Measurements from ENCODE around the gene TCF15.
"Not testable (repeated sequence)": the region's sequence is repeated elsewhere in the genome, so short reads cannot be mapped to it uniquely, and the experiment has no call there.

TCF15 gene

GRCh38 chr20:642013-642397 is 31.9 kb upstream of the TCF15 start:
- not testable (repeated sequence) for DNase-seq (ENCODE audit: low read depth)

- no peak for DNase-seq (ENCODE audit: low read depth)
Measured at GRCh38 chr20:641516-641875, 31.4 kb upstream of the TCF15 start.

- no peak for DNase-seq (ENCODE audit: low read depth)
Measured at GRCh38 chr20:640674-641515, 30.8 kb upstream of the TCF15 start.

- DNase-seq (ENCODE audit: low read depth), result no peak
Measured at GRCh38 chr20:638579-638978, 28.5 kb upstream of the TCF15 start.

DNA sequence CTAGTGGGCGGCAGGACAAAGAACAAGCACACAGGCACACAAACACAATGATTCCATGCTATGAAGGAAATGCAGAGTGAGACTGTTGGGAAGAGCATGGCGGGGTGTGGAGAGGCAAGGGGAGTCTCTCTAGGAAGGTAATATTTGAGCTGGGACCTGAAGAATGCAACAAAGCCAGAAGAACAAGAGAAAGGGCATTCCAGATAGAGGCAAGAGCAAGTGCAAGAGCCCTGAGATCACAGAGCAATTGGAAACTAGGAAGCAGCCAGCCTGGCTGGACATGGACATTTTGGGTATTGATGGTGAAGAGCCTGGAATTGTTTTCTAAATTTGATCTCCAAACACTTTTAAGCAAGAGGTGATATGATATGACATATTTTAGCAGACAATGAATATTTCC is 27.4 kb upstream of the TCF15 start:
- no peak for DNase-seq (ENCODE audit: low read depth)

- no peak for DNase-seq (ENCODE audit: low read depth)
Measured at GRCh38 chr20:635893-636338, 25.8 kb upstream of the TCF15 start.

GRCh38 chr20:635028-635892 is 25.2 kb upstream of the TCF15 start:
- no peak for DNase-seq (ENCODE audit: low read depth)

DNA sequence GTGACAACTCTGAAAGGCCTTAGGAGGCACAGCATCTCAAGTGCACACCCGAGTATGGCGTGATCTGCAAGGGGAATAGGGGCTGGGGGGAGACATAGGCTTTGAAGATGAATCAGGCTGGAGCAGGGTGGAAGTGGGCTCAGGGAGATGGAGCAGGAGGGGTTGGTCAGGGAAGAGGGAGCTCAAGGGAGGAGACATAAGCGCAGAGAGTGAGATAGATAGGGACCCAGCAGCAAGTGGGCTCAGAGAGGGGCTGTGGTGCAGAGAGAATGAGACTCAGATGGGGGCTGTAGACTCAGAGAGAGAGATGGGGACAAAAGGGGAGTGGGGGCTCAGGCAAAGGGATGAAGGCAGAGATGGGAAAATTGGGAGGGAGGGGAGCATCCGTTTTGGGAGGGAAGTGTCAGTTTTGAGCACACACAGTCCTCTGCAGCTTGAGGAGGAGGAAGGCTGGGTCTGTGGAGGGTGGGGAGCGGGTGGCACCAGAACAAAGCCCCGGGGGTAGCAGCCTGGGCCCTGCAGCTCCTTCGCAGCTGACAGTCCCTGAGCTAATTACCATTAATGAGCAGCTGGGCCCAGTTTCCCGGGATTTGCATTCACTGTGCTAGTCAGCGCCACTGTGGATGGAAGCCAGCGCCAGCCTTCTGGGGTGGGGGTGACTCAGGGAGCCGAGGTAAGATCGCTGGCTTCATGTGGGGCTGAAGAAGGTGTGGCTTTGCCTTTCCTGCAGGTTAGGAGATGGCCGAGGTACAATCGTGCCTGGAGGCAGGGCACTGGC is 24.2 kb upstream of the TCF15 start:
- DNase-seq (ENCODE audit: low read depth), result no peak

DNA sequence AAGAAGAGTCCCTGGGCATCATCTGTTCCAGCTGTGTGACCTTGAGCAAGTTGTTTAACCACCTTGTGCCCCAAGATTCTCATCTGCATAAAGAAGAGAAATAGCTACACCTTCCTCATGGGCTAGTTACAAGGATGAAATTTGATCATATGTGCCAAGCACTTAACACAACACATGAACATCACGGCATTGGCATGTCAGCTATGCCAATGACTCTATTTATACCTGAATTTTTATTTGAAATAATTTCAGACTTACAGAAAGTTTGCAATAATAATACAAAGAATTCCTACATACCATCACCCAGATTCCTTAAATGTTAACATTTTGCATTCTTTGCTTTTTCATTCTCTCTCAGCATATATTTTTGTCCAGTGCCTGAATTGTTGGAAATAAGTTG is 21.0 kb upstream of the TCF15 start:
- DNase-seq (ENCODE audit: low read depth), result no peak

DNA sequence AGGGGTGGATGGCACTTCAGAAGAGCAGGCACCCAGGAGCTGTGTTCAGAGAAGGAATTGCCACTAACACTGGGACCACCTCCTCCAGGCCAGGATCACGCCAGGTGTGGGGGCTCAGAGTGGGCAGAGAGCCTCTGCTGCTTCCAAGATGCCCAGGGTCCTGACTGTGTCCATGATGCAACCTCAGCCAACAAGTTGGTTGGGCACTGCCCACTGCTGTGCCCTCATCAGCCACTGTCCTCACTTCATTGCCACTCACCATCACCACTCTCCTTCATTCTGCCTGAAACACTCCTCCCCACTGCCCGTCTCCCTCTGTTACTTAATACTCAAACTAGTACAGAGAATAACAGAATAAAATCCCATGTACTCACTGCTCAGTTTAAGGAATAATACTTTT is 16.5 kb upstream of the TCF15 start:
- DNase-seq (ENCODE audit: low read depth), result no peak

- DNase-seq (ENCODE audit: low read depth), result no peak
Measured at GRCh38 chr20:625360-625932, 15.3 kb upstream of the TCF15 start.

GRCh38 chr20:623704-624103 is 13.6 kb upstream of the TCF15 start:
- DNase-seq (ENCODE audit: low read depth), result no peak

DNA sequence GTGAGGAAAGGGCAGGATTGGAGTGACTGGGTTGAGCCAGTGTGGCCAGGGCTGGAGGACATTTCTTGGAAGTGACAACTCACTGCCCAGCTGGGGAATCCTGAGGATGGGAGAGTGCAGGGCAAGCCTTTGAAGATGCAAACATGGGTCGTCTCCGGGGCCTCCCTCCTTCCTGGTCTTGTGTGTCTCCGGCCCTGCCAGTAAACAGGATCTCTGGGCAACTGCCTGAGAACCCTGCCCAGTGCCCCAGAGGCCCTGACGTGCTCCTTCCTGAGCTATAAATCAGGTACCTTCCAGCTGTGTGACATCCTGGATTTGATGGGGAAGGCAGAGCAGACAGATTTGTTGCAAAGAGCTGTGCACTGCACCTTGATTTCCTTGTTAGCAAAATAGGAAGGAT is 12.9 kb upstream of the TCF15 start:
- no peak for DNase-seq (ENCODE audit: low read depth)

- no peak for DNase-seq (ENCODE audit: low read depth)
Measured at GRCh38 chr20:622161-622560, 12.1 kb upstream of the TCF15 start.

DNA sequence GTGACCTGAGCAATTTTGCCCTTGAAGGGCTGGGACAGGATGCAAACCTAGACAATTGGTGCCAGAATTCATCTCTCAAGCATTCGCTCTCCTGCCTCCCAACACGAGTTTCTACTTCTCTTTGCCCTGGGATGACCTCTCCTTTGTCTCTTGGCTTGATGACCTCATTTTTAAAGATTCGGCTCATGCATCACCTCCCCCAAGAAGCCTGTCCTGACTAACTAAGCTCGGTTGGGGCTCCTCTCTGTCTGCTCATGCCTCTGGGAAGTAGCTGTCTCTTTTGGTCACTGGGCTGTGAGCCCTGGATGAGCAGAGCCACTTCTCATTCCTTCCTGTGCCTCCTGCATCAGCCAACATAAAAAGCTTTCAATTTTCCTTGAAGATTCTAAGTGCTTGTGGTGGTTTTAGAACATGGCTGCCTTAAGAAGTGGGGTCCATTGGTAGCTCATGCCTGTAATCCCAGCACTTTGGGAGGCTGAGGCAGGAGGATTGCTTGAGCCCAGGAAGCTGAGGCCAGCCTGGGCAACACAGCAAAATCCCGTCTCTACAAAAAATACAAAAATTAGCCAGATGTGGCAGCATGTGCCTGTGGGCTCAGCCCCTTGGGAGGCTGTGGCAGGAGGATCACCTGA is 11.1 kb upstream of the TCF15 start:
- DNase-seq (ENCODE audit: low read depth), result no peak

DNA sequence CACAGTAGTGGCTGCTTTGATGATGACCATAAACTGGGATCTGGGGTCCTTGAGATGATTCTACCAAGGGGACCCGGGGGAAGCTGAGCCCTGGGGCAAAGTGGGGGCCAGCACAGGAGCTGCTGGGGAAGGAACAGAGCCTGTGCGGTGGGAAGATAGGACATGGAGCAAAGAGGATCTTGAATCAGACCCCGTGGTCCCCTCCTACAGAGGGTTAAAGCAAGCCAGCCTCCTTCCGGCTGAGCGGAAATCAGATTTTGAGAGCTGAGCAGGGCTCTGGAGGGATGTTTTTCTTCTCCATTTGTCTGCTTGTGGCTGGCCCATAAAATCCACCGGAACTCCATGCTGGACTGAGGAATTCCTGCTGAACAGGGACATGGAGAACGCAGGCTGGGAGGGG is 10.1 kb upstream of the TCF15 start:
- DNase-seq (ENCODE audit: low read depth), result no peak

DNA sequence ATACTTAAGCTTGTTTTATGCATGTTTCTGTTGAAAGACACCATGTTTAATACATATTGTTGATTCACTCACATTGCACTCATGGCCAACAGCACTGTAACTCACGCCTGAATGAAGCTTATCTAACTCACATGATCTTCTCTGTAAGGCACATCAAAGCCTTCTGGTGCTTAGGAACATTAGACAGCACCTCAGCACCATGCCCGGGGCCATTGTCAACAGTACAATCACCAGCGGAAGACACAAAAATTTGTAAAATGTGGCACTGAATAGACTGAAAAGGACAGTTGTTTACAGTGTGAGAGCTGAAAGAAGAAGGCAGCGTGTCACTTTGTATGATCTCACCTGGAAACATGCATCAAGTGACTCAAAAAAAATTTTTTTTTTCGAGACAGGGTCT is 8.9 kb upstream of the TCF15 start:
- DNase-seq (ENCODE audit: low read depth), result no peak

GRCh38 chr20:617934-618690 is 8.0 kb upstream of the TCF15 start:
- no peak for DNase-seq (ENCODE audit: low read depth)

DNA sequence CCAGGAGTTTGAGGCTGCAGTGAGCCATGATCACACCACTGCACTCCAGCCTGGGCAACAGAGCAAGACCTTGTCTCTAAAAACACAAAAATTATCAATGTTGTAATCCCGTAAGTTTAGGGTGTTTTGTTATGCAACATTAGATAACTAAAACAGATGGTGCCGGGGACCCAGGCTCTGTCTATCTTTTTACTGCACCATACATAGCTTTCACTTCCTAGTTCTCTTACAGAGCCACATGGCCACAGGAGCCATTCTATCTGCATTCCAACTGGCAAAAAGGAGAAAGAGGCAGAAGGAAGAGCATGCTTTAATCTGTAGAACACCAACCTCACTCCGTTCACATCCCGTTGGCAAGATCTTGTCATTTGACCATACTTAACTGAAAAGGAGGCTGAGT is 5.4 kb upstream of the TCF15 start:
- no peak for DNase-seq (ENCODE audit: low read depth)

- no peak for DNase-seq (ENCODE audit: low read depth)
Measured at GRCh38 chr20:611843-612185, 1.7 kb upstream of the TCF15 start.
